ENCODE data around the gene TRIM62. TPM values are rescaled to one million over a fixed set of nuclear protein-coding genes. Genes with fewer than 3 reads are reported as not detected.
"Not testable (repeated sequence)": the region's sequence is repeated elsewhere in the genome, so short reads cannot be mapped to it uniquely, and the experiment has no call there.

TRIM62 gene
- polyA plus RNA-seq, 1 experiment: 4.5 TPM

DNA sequence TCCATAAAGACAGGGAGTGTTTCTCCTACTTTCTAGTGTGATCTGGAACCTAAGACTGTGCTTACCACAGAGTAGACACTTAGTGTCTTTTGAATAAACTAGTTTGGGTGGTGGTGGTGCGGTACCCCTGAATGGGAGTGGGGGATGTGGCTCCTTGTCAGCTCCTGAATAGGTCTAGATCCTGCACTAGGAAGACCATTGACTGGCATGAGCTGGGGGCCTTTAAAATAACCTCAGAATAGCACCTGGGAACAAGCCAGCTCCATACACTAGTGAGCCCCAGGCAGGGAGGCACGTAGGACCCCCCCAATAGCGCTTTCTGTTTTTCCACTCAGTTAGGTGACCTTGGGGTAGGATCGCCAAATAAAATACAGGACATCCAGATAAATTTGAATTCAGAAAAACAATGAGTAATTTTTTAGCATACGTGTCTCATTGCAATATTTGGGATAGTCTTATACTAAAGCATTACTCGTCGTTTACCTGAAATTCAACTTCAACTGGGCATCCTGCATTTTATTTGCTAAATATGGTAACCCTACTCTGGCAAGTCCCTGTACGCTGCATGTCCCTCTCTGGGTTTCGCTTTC is 55.3 kb downstream of the TRIM62 start:
- H3K27me3 ChIP-seq (ENCODE audit: control insufficient read depth, insufficient read depth, low read length): no peaks in the 10 kb centered on the region
- peak overlapping the region; percentile 83 for H3K27ac ChIP-seq (ENCODE audit: low read depth, low read length)
- ChIA-PET CTCF (interaction anchor here (0.7 to 2.9 kb wide), 45 partner anchors 10 to 486 kb away, joined by 3 to 43 read pairs (median 5); partner anchors contain the start of genes AZIN2 and TRIM62), POLR2A (interaction anchor here (0.7 to 1.5 kb wide), 11 partner anchors 10 to 223 kb away, joined by 3 to 12 read pairs (median 3); partner anchors contain the start of genes AZIN2 and TRIM62)
- TF ChIP-seq, protein P1, sequence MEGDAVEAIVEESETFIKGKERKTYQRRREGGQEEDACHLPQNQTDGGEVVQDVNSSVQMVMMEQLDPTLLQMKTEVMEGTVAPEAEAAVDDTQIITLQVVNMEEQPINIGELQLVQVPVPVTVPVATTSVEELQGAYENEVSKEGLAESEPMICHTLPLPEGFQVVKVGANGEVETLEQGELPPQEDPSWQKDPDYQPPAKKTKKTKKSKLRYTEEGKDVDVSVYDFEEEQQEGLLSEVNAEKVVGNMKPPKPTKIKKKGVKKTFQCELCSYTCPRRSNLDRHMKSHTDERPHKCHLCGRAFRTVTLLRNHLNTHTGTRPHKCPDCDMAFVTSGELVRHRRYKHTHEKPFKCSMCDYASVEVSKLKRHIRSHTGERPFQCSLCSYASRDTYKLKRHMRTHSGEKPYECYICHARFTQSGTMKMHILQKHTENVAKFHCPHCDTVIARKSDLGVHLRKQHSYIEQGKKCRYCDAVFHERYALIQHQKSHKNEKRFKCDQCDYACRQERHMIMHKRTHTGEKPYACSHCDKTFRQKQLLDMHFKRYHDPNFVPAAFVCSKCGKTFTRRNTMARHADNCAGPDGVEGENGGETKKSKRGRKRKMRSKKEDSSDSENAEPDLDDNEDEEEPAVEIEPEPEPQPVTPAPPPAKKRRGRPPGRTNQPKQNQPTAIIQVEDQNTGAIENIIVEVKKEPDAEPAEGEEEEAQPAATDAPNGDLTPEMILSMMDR (IDR thresholded peaks at IDR 0.05; ENCODE audit: low read depth, low read length): no peak
- DNase-seq (ENCODE audit: low read depth, low spot score): no peak
- H3K9me3 ChIP-seq (ENCODE audit: control insufficient read depth, insufficient read depth, low read length): no peaks in the 10 kb centered on the region
- H3K4me3 ChIP-seq (ENCODE audit: low read depth, low read length): peak overlapping the region; percentile 70

DNA sequence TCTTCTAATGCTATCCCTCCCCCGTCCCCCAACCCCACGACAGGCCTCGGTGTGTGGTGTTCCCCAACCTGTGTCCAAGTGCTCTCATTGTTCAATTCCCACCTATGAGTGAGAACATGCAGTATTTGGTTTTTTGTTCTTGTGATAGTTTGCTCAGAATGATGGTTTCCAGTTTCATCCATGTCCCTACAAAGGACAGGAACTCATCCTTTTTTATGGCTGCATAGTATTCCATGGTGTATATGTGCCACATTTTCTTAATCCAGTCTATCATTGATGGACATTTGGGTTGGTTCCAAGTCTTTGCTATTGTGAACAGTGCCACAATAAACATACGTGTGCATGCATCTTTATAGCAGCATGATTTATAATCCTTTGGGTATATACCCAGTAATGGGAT is 57.2 kb downstream of the TRIM62 start:
- H3K27me3 ChIP-seq (ENCODE audit: control insufficient read depth, insufficient read depth, low read length); CTCF ChIA-PET; DNase-seq (ENCODE audit: low read depth, low spot score); H3K9me3 ChIP-seq (ENCODE audit: control insufficient read depth, insufficient read depth, low read length); POLR2A ChIA-PET; H3K27ac ChIP-seq (ENCODE audit: low read depth, low read length); H3K4me3 ChIP-seq (ENCODE audit: low read depth, low read length): not testable (repeated sequence)

DNA sequence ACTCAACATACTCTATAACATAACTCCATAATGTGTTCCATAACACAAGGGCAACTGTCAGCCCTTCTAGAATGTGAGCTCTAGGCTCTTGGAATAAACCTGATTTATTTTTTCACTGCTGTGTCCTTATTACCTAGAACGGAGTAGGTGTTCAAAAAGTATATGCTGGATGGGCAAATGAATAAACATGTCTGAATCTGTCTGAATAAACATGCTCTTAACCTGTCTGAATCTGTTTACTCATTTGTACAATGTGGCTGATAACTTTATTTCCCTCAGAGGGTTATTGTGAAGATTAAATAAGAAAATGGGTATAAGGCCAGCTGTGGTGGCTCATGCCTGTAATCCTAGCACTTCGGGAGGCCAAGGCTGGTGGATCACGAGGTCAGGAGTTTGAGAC is 58.6 kb downstream of the TRIM62 start:
- H3K27ac ChIP-seq (ENCODE audit: low read depth, low read length): no peak overlapping the region
- DNase-seq (ENCODE audit: low read depth, low spot score): no peak
- no peaks in the 10 kb centered on the region for H3K27me3 ChIP-seq (ENCODE audit: control insufficient read depth, insufficient read depth, low read length)
- ChIA-PET POLR2A (no interaction called here), CTCF (interaction anchor here (1.5 kb wide), 1 partner anchor 23 kb away, joined by 4 read pairs; no protein-coding TSS in a partner anchor)
- H3K4me3 ChIP-seq (ENCODE audit: low read depth, low read length): no peak overlapping the region
- TF ChIP-seq, protein P1 (IDR thresholded peaks at IDR 0.05; ENCODE audit: low read depth, low read length): no peak
- no peaks in the 10 kb centered on the region for H3K9me3 ChIP-seq (ENCODE audit: control insufficient read depth, insufficient read depth, low read length)

DNA sequence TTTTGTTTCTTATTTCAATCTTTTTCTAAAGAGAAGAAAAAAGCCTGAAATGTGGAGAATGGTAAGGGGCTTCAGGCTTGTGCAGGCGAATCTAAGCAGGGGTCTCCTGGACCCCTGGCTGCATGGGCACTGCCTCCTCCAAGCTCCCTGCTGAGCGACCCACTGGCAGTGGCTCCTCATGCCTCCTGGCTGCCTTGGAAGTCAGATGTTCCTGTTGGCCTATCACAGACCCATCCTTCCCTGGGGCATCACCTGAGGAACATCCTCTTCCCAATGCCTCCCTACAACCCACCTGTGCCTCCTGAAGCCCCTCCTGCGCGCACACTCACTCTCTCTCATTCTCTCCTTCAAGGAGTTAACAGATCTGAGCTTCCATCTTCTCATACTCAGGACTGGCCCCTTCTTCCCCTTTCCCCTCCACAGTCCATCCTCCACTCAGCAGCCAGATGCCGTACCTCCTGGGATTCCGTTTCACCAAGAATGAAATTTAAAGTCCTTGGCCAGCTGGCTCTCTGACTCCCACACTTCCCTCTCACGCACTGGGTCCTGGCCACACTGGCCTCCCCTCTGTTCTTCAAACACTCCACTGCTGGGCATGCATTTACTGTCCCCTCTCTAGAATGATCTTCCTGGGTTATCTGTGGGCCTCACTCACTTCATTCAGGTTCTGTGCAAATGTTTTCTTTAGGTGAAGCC is 59.2 kb downstream of the TRIM62 start:
- CTCF ChIA-PET: interaction anchor here (1.5 kb wide), 1 partner anchor 23 kb away, joined by 4 read pairs; no protein-coding TSS in a partner anchor
- Histone ChIP-seq H3K4me3 (ENCODE audit: low read depth, low read length) (no peak overlapping the region), H3K27me3 (ENCODE audit: control insufficient read depth, insufficient read depth, low read length) (no peaks in the 10 kb centered on the region), H3K27ac (ENCODE audit: low read depth, low read length) (no peak overlapping the region), H3K9me3 (ENCODE audit: control insufficient read depth, insufficient read depth, low read length) (no peaks in the 10 kb centered on the region)
- POLR2A ChIA-PET: interaction anchor here (0.6 kb wide), 2 partner anchors 44 to 204 kb away, joined by 3 to 9 read pairs; no protein-coding TSS in a partner anchor
- DNase-seq (ENCODE audit: low read depth, low spot score): no peak
- TF ChIP-seq, protein P1 (IDR thresholded peaks at IDR 0.05; ENCODE audit: low read depth, low read length): no peak

DNA sequence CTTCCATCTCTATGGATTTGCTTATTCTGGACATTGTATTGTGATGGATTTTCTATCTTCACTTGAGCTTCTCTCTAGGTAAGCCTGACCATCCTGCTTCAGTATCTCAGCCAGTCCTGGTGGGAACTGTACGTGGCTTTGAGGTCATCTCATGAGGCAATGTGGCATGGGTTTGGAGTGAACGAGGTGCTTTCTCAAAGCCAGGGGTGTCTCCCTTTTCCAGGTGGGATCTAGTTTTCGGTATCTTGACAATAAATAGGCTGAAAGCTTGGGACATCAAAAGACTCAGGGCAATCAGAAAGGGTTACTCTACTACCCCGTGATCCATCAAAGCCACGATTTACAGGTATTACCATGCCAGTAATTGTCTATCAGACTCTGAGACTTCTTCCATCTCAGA is 60.1 kb downstream of the TRIM62 start:
- CTCF ChIA-PET: interaction anchor here (0.7 kb wide), 1 partner anchor 26 kb away, joined by 3 read pairs; no protein-coding TSS in a partner anchor

More for the DNA sequence above, 60.1 kb downstream of the TRIM62 start:
- H3K27me3 ChIP-seq (ENCODE audit: control insufficient read depth, insufficient read depth, low read length): no peaks in the 10 kb centered on the region
- POLR2A ChIA-PET: interaction anchor here (0.6 kb wide), 1 partner anchor 203 kb away, joined by 3 read pairs; no protein-coding TSS in a partner anchor
- no peak for DNase-seq (ENCODE audit: low read depth, low spot score)
- no peak overlapping the region for H3K27ac ChIP-seq (ENCODE audit: low read depth, low read length)
- H3K4me3 ChIP-seq (ENCODE audit: low read depth, low read length): no peak overlapping the region
- TF ChIP-seq, protein P1 (IDR thresholded peaks at IDR 0.05; ENCODE audit: low read depth, low read length): no peak
- no peaks in the 10 kb centered on the region for H3K9me3 ChIP-seq (ENCODE audit: control insufficient read depth, insufficient read depth, low read length)
